ENCODE results near the gene CYSTM1.

The CYSTM1 gene

GRCh38 chr5:140147460-140147859 lies 27.5 kb upstream of the CYSTM1 start:
- TF ChIP-seq CTCF (IDR thresholded peaks at IDR 0.05; ENCODE audit: low read depth, low read length) = no peak
- H3K4me3 ChIP-seq (ENCODE audit: low read depth, low read length) = no peak overlapping the region
- in situ Hi-C loops (cut with HindIII; ENCODE audit: low sequenced_read_pairs) = no loop called here
- no peak for DNase-seq (ENCODE audit: low read depth, low spot score)

- no peak overlapping the region for H3K4me3 ChIP-seq (ENCODE audit: low read depth, low read length)
- in situ Hi-C loops (cut with HindIII; ENCODE audit: low sequenced_read_pairs) = no loop called here
- no peak for DNase-seq (ENCODE audit: low read depth, low spot score)
- no peak for TF ChIP-seq CTCF (IDR thresholded peaks at IDR 0.05; ENCODE audit: low read depth, low read length)
Observed at GRCh38 chr5:140148508-140148907, 26.5 kb upstream of the CYSTM1 start.

GRCh38 chr5:140150201-140150600 lies 24.8 kb upstream of the CYSTM1 start:
- H3K4me3 ChIP-seq (ENCODE audit: low read depth, low read length) = no peak overlapping the region
- TF ChIP-seq CTCF (IDR thresholded peaks at IDR 0.05; ENCODE audit: low read depth, low read length) = no peak
- in situ Hi-C loops (cut with HindIII; ENCODE audit: low sequenced_read_pairs) = loop anchor here (25.0 kb wide), 1 partner anchor 88 kb away; no protein-coding TSS in a partner anchor
- DNase-seq (ENCODE audit: low read depth, low spot score) = no peak

GRCh38 chr5:140151144-140152021 lies 23.6 kb upstream of the CYSTM1 start:
- no peak for TF ChIP-seq CTCF (IDR thresholded peaks at IDR 0.05; ENCODE audit: low read depth, low read length)
- no peak overlapping the region for H3K4me3 ChIP-seq (ENCODE audit: low read depth, low read length)
- in situ Hi-C loops (cut with HindIII; ENCODE audit: low sequenced_read_pairs) = loop anchor here (25.0 kb wide), 1 partner anchor 89 kb away; no protein-coding TSS in a partner anchor
- DNase-seq (ENCODE audit: low read depth, low spot score) = no peak

GRCh38 chr5:140152022-140152999 lies 22.7 kb upstream of the CYSTM1 start:
- TF ChIP-seq CTCF (IDR thresholded peaks at IDR 0.05; ENCODE audit: low read depth, low read length) = no peak
- in situ Hi-C loops (cut with HindIII; ENCODE audit: low sequenced_read_pairs) = loop anchor here (25.0 kb wide), 1 partner anchor 90 kb away; no protein-coding TSS in a partner anchor

GRCh38 chr5:140153255-140153654 lies 21.7 kb upstream of the CYSTM1 start:
- H3K4me3 ChIP-seq (ENCODE audit: low read depth, low read length) = no peak overlapping the region
- TF ChIP-seq CTCF (IDR thresholded peaks at IDR 0.05; ENCODE audit: low read depth, low read length) = no peak
- in situ Hi-C loops (cut with HindIII; ENCODE audit: low sequenced_read_pairs) = loop anchor here (25.0 kb wide), 1 partner anchor 91 kb away; no protein-coding TSS in a partner anchor
- DNase-seq (ENCODE audit: low read depth, low spot score) = no peak

More at GRCh38 chr5:140152022-140152999, 22.7 kb upstream of the CYSTM1 start:
- no peak overlapping the region for H3K4me3 ChIP-seq (ENCODE audit: low read depth, low read length)
- DNase-seq (ENCODE audit: low read depth, low spot score) = no peak
